GM19035 (cell line): Measurements from ENCODE around the gene TLE4.

Experiments used
- ATAC-seq: cut with Tn5 transposase; IDR thresholded peaks from one replicate; pipeline ENCODE4 v1.9.1; 2021; ENCODE audit not compliant: unreplicated experiment

TLE4 gene

DNA sequence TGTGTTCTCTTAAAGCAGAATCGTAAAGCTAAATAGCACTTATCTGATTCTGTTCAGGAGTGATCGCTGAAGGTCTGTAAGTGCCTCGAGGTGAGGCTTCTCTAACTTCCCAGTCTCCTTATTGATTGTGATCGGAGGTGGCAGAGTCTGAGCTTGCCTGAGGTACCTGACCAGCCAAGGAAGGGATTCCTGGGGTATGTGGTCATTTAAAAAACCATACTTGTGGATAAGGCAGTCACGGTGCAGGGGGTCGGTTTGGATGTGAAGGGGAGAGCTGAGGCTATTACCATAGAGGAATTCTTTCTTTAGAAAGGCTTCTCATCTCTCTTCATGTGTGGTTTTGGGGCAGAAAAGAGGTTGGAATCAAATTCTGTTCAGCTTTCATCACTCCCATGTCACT is 193.7 kb downstream of the TLE4 start:
- no peak for ATAC-seq

DNA sequence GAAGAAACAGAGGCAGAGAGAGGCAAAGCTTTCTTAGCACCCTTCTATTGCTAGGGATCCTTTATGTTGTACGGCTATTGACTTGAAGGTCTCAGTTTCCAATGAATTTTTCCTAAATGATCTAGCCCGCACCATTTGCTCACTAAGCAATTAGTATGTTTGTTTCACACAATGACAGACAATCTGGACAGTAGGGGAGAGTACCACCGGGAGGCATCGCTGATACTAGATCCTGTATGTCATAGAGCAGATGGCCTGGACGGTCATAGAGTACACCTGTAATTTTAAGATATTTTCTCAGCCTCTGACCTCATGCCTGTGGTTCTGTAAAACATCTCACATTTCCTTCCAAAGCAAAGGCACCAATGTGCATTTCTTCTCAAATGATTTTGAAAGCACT is 194.3 kb downstream of the TLE4 start:
- no peak for ATAC-seq

DNA sequence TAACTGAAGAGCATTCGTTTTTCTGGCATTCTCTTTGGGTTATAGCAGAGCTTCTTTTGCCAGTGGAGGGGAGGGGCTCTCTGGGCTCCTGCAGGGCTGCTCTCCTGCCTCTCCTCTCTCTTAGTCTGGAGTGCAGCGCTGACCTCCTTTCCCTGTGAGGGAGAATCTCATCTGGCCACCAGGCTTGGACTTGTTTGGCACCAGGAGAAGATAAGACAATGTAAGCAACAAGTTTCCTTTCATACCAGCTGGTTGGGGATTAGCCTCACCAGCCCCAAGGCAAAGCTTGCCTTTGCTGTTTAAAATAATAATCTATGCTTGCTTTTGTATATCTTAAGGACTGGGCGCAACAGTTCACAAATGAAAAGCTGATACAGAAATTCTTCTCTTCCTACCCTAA is 196.4 kb downstream of the TLE4 start:
- no peak for ATAC-seq

DNA sequence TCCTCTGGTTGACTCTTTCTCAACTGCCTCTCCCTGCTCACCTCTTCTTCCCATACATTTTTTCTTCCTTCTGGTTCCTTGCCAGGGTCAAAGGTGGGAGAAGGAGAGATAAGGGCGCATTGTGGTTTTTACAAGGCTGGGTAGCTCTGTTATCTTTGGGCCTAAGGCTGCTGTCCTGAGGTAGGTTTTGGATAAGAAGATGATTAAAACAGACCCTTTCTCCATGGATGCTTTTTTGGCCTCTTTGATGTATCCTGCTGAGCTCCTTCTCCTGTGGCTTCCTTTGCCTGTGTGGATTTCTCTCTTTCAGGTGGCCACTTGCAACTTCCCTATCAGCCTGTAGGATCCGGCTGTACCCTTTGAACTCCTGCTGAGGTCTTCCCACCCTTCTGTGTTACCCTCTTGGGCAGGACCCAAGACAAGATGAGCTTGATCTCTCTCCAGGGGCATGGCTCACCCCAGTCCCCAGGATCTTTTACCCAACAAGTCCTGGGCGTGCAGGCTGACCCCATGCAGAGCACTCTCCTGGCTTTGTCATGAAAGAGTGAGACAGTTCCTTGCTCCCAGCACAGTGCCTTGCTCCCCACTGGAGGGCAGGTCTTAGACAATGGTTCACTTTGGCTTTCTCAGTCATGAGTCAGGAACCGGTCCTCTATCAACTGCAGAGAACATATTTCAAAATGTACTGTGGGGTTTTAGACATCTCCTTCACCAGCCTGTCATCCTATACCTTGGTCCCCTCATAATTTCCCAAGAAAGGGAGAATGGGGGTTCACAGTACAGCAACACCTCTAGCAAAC is 197.9 kb downstream of the TLE4 start:
- ATAC-seq: no peak

DNA sequence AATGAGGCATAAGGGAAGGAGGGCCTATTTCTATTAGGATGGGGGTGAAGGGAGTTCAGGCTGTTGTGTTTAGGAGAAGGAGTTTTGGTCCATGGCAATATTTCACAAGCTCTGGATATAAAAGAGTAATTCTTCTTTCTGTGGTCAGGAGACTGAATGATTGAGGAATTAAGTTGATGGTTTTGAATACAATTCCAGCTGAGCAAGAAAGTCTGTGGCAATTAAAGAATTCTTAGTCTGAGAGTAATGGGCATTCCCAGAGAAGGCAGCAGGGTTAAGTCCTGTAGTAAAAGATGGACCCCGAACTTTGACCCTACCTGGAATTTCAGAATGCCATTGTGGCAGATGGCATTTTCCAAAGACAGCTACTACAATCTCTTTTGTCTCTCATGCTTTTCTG is 202.6 kb downstream of the TLE4 start:
- ATAC-seq: no peak
